GM23338 (cell line): ENCODE measurements around the gene MAN2A2. TPM values are rescaled to one million over a fixed set of nuclear protein-coding genes. Genes with fewer than 3 reads are reported as not detected.
A peak's percentile ranks its signal among the peaks of the same experiment; 100 is the strongest.

Experiments used
- ATAC-seq: fragments of 200-7000 bp; cut with Tn5 transposase; 3 replicates; pipeline ENCODE4 v1.9.1; 2020
- DNase-seq: peaks from one replicate; pipeline ENCODE4 v3.0.0-alpha.2; 2015; ENCODE audit warnings: low spot score
- H2AFZ ChIP-seq: fragments of 200-600 bp; sonication (generic); 2 replicates; pipeline ENCODE4 v1.8.0; 2016; ENCODE audit warnings: antibody characterized with exemption, mild to moderate bottlenecking, moderate library complexity
- H3F3A ChIP-seq: fragments of 200-600 bp; sonication (generic); replicated peaks from 2 replicates; pipeline ENCODE4 v1.8.0; 2017; ENCODE audit warnings: antibody characterized with exemption, mixed run types, low read depth
- H3K27ac ChIP-seq: fragments of 200-600 bp; sonication (generic); 2 replicates; pipeline ENCODE4 v1.6.1; 2016; ENCODE audit warnings: low read depth
- H3K27me3 ChIP-seq: fragments of 200-600 bp; sonication (generic); 2 replicates; pipeline ENCODE4 v1.8.0; 2016; ENCODE audit warnings: mild to moderate bottlenecking, mixed run types, moderate library complexity; ENCODE audit not compliant: insufficient read depth
- H3K36me3 ChIP-seq: fragments of 200-600 bp; sonication (generic); 2 replicates; pipeline ENCODE4 v1.8.0; 2016; ENCODE audit warnings: mild to moderate bottlenecking; ENCODE audit not compliant: insufficient read depth
- H3K4me1 ChIP-seq: fragments of 200-600 bp; sonication (generic); 2 replicates; pipeline ENCODE4 v1.8.0; 2016; ENCODE audit warnings: mild to moderate bottlenecking, moderate library complexity; ENCODE audit not compliant: insufficient read depth
- H3K4me2 ChIP-seq: fragments of 200-600 bp; sonication (generic); 2 replicates; pipeline ENCODE4 v1.7.1; 2017; ENCODE audit warnings: mixed run types
- H3K4me3 ChIP-seq: fragments of 200-600 bp; sonication (generic); 2 replicates; pipeline ENCODE4 v1.6.1; 2016; ENCODE audit warnings: mixed run types
- H3K79me2 ChIP-seq: fragments of 200-600 bp; sonication (generic); replicated peaks from 2 replicates; pipeline ENCODE4 v1.8.0; 2017; ENCODE audit warnings: mild to moderate bottlenecking; ENCODE audit not compliant: insufficient read depth
- H3K9me2 ChIP-seq: fragments of 200-600 bp; sonication (generic); 2 replicates; pipeline ENCODE4 v1.8.0; 2017; ENCODE audit not compliant: insufficient read depth
- H4K20me1 ChIP-seq: fragments of 200-600 bp; sonication (generic); replicated peaks from 2 replicates; pipeline ENCODE4 v1.8.0; 2017; ENCODE audit warnings: mild to moderate bottlenecking; ENCODE audit not compliant: insufficient read depth
- H3K27ac Mint-ChIP-seq: 2 replicates; pipeline ENCODE4 v1.8.0; 2020; ENCODE audit warnings: inconsistent platforms, mild to moderate bottlenecking, moderate library complexity, mixed read lengths
- H3K27me3 Mint-ChIP-seq: 3 replicates; pipeline ENCODE4 v1.8.0; 2022; ENCODE audit warnings: low read depth, mild to moderate bottlenecking, moderate library complexity, mixed read lengths, inconsistent platforms; ENCODE audit not compliant: insufficient read depth, poor library complexity
- H3K36me3 Mint-ChIP-seq: 3 replicates; pipeline ENCODE4 v1.8.0; 2021; ENCODE audit warnings: low read depth, mild to moderate bottlenecking, inconsistent platforms, moderate library complexity, mixed read lengths
- H3K4me1 Mint-ChIP-seq: 3 replicates; pipeline ENCODE4 v1.8.0; 2020; ENCODE audit warnings: mild to moderate bottlenecking, inconsistent platforms, mixed read lengths
- H3K4me3 Mint-ChIP-seq: 3 replicates; pipeline ENCODE4 v1.8.0; 2021; ENCODE audit warnings: moderate library complexity, mild to moderate bottlenecking, inconsistent platforms, mixed read lengths
- H3K9me3 Mint-ChIP-seq: 3 replicates; pipeline ENCODE4 v1.8.0; 2020; ENCODE audit warnings: moderate library complexity, mild to moderate bottlenecking, inconsistent platforms, mixed read lengths
- CREB1 ChIP-seq: fragments of 250-450 bp; sonication (Bioruptor Pico); IDR thresholded peaks from 2 replicates; pipeline ENCODE4 v1.5.0; 2020; ENCODE audit warnings: low read depth, mild to moderate bottlenecking, moderate library complexity
- CTCF ChIP-seq, 2 experiments: fragments of 200-600 bp in 1 of 2; sonication (generic) in 1 of 2; conservative IDR thresholded peaks; 2 replicates each; pipeline versions ENCODE4 v1.5.1 to v1.6.1; 2016 to 2017; ENCODE audit warnings: antibody characterized with exemption in 2 of 2, low read depth in 2 of 2, mild to moderate bottlenecking in 2 of 2, moderate library complexity in 1 of 2
- ETS1 ChIP-seq: IDR thresholded peaks from 2 replicates; pipeline ENCODE4 v1.6.1; 2016; ENCODE audit warnings: antibody characterized with exemption
- EZH2 ChIP-seq: fragments of 200-600 bp; sonication (generic); IDR thresholded peaks from one replicate; pipeline ENCODE4 v1.8.0; 2017; ENCODE audit warnings: antibody characterized with exemption, mild to moderate bottlenecking, low read depth; ENCODE audit not compliant: unreplicated experiment
- EZH2phosphoT487 ChIP-seq: fragments of 200-600 bp; sonication (generic); IDR thresholded peaks from one replicate; pipeline ENCODE4 v1.8.1; 2018; ENCODE audit warnings: antibody characterized with exemption; ENCODE audit not compliant: unreplicated experiment
- JUNB ChIP-seq: IDR thresholded peaks from one replicate; pipeline ENCODE4 v1.6.1; 2016; ENCODE audit warnings: antibody characterized with exemption; ENCODE audit not compliant: unreplicated experiment
- NANOG ChIP-seq: IDR thresholded peaks from 2 replicates; pipeline ENCODE4 v1.6.1; 2016; ENCODE audit warnings: antibody characterized with exemption, borderline replicate concordance
- POLR2AphosphoS5 ChIP-seq: IDR thresholded peaks from 2 replicates; pipeline ENCODE4 v1.6.1; 2016; ENCODE audit warnings: antibody characterized with exemption, low read depth
- REST ChIP-seq: IDR thresholded peaks from one replicate; pipeline ENCODE4 v1.6.1; 2018; ENCODE audit warnings: antibody characterized with exemption; ENCODE audit not compliant: unreplicated experiment
- STAT1 ChIP-seq: IDR thresholded peaks from one replicate; pipeline ENCODE4 v1.6.1; 2016; ENCODE audit warnings: antibody characterized with exemption; ENCODE audit not compliant: unreplicated experiment
- ZNF114 ChIP-seq: fragments of 250-450 bp; sonication (Bioruptor Pico); IDR thresholded peaks from 2 replicates; pipeline ENCODE4 v1.5.0; 2020; ENCODE audit warnings: mild to moderate bottlenecking, moderate library complexity
- ZNF331 ChIP-seq: fragments of 250-450 bp; sonication (Bioruptor Pico); IDR thresholded peaks from 2 replicates; pipeline ENCODE4 v1.5.0; 2020; ENCODE audit warnings: low read depth, mild to moderate bottlenecking, moderate library complexity
- ZNF462 ChIP-seq: fragments of 250-450 bp; sonication (Bioruptor Pico); IDR thresholded peaks from 2 replicates; pipeline ENCODE4 v1.5.0; 2020; ENCODE audit warnings: mild to moderate bottlenecking, moderate library complexity
- polyA plus RNA-seq: library from polyadenylated mRNA; unstranded; fragments of >200 nt; fragmentation: Nextera tagmentation; extraction: Ambion mirVana; gene quantifications from 2 replicates; pipeline ENCODE4 v1.2.1, GENCODE V29; 2016
- total RNA-seq: library from RNA; depleted of rRNA; stranded (reverse); fragments of >200 nt; shearing (Covaris generic); gene quantifications from 2 replicates; pipeline ENCODE4 v1.2.3, GENCODE V29; 2014

MAN2A2 gene
- total and polyA plus RNA-seq, 2 experiments from 2014 or later: 8.2 to 17.1 TPM

- Histone ChIP-seq H3K4me3 (no peak overlapping the region), H2AFZ (no peak overlapping the region), H3K79me2 (no peaks in the 10 kb centered on the region), H3K4me1 (no peaks in the 10 kb centered on the region), H3K27me3 (no peaks in the 10 kb centered on the region), H3K36me3 (no peaks in the 10 kb centered on the region), H3K4me2 (no peak overlapping the region), H3F3A (no peaks in the 10 kb centered on the region), H4K20me1 (no peaks in the 10 kb centered on the region), H3K27ac (peak overlapping the region; percentile 66; the same call in 1 of the 2 replicates), H3K9me2 (no peaks in the 10 kb centered on the region)
- Mint-ChIP-seq H3K27ac (peak overlapping the region; percentile 87), H3K36me3 (peaks cover 12% of the 10 kb centered on the region), H3K4me3 (no peak overlapping the region), H3K27me3 (peaks cover 8% of the 10 kb centered on the region), H3K4me1 (peaks cover 6% of the 10 kb centered on the region), H3K9me3 (no peaks in the 10 kb centered on the region)
- DNase-seq (no peak), ATAC-seq (no peak)
- TF ChIP-seq CTCF (conservative IDR thresholded peaks at IDR 0.05; ENCODE audit: low read depth in 2 of 2) (no peak), NANOG (no peak), POLR2AphosphoS5 (no peak), REST (no peak), ZNF462 (CRISPR knock-in tag) (no peak), JUNB (no peak), ZNF114 (CRISPR knock-in tag) (no peak), EZH2phosphoT487 (no peak), STAT1 (no peak), ETS1 (no peak), ZNF331 (no peak), CREB1 (no peak), EZH2 (no peak)
Observed at GRCh38 chr15:90915216-90915807, 12.2 kb downstream of the MAN2A2 start.
